Measurements from ENCODE around the gene PSRC1.

The PSRC1 gene

GRCh38 chr1:109256971-109257681 is 25.8 kb downstream of the PSRC1 start:
- no peak for DNase-seq

- DNase-seq = no peak
Measured at GRCh38 chr1:109256085-109256484, 26.9 kb downstream of the PSRC1 start.

GRCh38 chr1:109255678-109256077 is 27.3 kb downstream of the PSRC1 start:
- no peak for DNase-seq

GRCh38 chr1:109255097-109255651 is 27.8 kb downstream of the PSRC1 start:
- no peak for DNase-seq

GRCh38 chr1:109254621-109255096 is 28.3 kb downstream of the PSRC1 start:
- DNase-seq = no peak

- DNase-seq = peak; percentile 8
Measured at GRCh38 chr1:109253803-109254620, 28.9 kb downstream of the PSRC1 start.

GRCh38 chr1:109252893-109253802 is 29.8 kb downstream of the PSRC1 start:
- no peak for DNase-seq

- no peak for DNase-seq
Measured at GRCh38 chr1:109252167-109252892, 30.6 kb downstream of the PSRC1 start.

- DNase-seq = no peak
Measured at GRCh38 chr1:109251277-109252166, 31.4 kb downstream of the PSRC1 start.

- no peak for DNase-seq
Measured at GRCh38 chr1:109250454-109251276, 32.3 kb downstream of the PSRC1 start.

GRCh38 chr1:109249654-109250401 is 33.1 kb downstream of the PSRC1 start:
- DNase-seq = peak; percentile 34

- DNase-seq = peak; percentile 77
Measured at GRCh38 chr1:109248797-109249629, 33.9 kb downstream of the PSRC1 start, which contains the start of gene CELSR2. CELSR2 (plus strand) TSS chr1:109249539; CDS start chr1:109250080, 541 bp downstream.

- DNase-seq = no peak
Measured at GRCh38 chr1:109248444-109248796, 34.5 kb downstream of the PSRC1 start.

- DNase-seq = no peak
Measured at GRCh38 chr1:109247401-109248365, 35.3 kb downstream of the PSRC1 start.

- DNase-seq = no peak
Measured at GRCh38 chr1:109246141-109246551, 36.8 kb downstream of the PSRC1 start.

GRCh38 chr1:109243860-109244552 is 38.9 kb downstream of the PSRC1 start:
- no peak for DNase-seq
